ENCODE results near the gene CDC73. TPM values are rescaled to one million over a fixed set of nuclear protein-coding genes. Genes with fewer than 3 reads are reported as not detected.

CDC73 gene
- total RNA-seq, 4 donors from 2014 or later, result 45.4 to 66.9 (median 46.0) TPM

DNA sequence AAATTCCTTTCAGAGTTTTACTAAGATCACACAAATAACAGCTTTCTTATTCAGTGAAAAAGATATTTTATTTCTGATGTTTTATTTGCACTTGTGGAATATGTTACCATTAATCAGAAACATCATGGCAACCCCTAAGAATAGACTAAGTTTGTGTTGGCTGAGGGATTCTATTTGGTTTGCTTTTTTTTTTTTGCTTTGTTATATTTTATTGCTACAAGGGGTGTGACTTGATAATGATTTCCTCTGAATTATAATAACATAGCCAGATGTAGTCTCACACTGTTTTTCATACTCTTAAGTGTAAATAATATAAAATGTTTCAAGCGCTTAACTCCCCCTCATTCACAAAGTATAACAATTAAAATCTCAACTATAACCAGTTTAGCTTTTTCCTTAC, 36.6 kb upstream of the CDC73 start:
- peaks cover 16 to 56% (median 40%) of the 10 kb centered on the region in 4 donors for H3K36me3 ChIP-seq
- H3K27ac ChIP-seq (replicated peaks in 1 of 4), result no peak overlapping the region
- no peaks in the 10 kb centered on the region for H3K27me3 ChIP-seq
- intact Hi-C loops (cut with DNase I), result no loop called here
- H3K4me1 ChIP-seq, result no peaks in the 10 kb centered on the region
- H3K9me3 ChIP-seq, result no peaks in the 10 kb centered on the region
- WGBS, result 93% methylated on average over 1 of the region's 1 CpG
- H3K4me3 ChIP-seq, result no peak overlapping the region
- no peak for DNase-seq (ENCODE audit: extremely low spot score)
- no peak for TF ChIP-seq POLR2AphosphoS5 (IDR thresholded peaks at IDR 0.05)
- TF ChIP-seq, protein P1, sequence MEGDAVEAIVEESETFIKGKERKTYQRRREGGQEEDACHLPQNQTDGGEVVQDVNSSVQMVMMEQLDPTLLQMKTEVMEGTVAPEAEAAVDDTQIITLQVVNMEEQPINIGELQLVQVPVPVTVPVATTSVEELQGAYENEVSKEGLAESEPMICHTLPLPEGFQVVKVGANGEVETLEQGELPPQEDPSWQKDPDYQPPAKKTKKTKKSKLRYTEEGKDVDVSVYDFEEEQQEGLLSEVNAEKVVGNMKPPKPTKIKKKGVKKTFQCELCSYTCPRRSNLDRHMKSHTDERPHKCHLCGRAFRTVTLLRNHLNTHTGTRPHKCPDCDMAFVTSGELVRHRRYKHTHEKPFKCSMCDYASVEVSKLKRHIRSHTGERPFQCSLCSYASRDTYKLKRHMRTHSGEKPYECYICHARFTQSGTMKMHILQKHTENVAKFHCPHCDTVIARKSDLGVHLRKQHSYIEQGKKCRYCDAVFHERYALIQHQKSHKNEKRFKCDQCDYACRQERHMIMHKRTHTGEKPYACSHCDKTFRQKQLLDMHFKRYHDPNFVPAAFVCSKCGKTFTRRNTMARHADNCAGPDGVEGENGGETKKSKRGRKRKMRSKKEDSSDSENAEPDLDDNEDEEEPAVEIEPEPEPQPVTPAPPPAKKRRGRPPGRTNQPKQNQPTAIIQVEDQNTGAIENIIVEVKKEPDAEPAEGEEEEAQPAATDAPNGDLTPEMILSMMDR (IDR thresholded peaks at IDR 0.05), result no peak

DNA sequence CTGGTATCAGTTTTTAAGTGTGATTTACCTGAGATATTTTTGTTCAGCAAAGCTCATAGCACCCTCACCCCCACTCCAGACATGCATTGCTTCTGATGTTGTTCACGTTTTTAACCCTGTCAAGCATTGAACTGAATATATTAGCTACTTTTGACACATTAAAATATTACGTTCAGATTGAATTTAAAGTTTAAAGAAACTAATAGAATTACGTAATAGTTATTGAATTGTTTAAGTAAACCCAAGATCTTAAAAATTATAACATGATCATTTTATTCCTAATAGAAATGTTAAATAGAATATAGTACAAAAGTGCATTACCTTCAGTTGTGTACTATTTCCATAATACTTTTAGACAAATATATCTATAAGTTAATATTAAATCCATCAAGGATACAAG, 35.5 kb upstream of the CDC73 start:
- 90% methylated on average over 3 of the region's 3 CpGs for WGBS
- intact Hi-C loops (cut with DNase I), result no loop called here
- Histone ChIP-seq H3K4me3 (no peak overlapping the region), H3K27me3 (no peaks in the 10 kb centered on the region), H3K27ac (replicated peaks in 1 of 4) (no peak overlapping the region), H3K9me3 (no peaks in the 10 kb centered on the region), H3K4me1 (no peaks in the 10 kb centered on the region), H3K36me3 (peaks cover 16 to 58% (median 38%) of the 10 kb centered on the region in 4 donors)
- no peak for DNase-seq (ENCODE audit: extremely low spot score)
- TF ChIP-seq POLR2A (IDR thresholded peaks at IDR 0.05; ENCODE audit: low read depth) (no peak), EP300 (IDR thresholded peaks at IDR 0.05) (no peak), POLR2AphosphoS5 (IDR thresholded peaks at IDR 0.05) (no peak)
- TF ChIP-seq, protein P1 (IDR thresholded peaks at IDR 0.05), result no peak

DNA sequence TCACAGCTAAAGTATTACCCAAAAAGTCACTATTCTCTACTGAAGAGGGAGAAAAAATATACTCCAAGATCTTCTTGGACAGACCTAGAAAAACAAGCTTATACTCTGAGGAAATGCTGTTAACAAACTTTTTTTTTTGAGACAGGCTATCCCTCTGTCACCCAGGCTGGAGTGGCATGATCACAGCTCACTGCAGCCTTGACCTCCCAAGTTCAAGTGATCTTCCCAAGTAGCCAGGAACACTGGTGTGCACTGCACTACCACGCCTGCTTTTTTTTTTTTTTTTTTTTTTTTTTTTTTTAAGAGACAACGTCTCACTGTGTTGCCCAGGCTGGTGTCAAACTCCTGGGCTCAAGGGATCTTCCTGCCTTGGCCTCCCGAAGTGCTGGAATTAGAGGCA, 33.9 kb upstream of the CDC73 start:
- no peaks in the 10 kb centered on the region for H3K9me3 ChIP-seq
- TF ChIP-seq POLR2AphosphoS5 (IDR thresholded peaks at IDR 0.05) (no peak), POLR2A (IDR thresholded peaks at IDR 0.05; ENCODE audit: low read depth) (no peak), EP300 (IDR thresholded peaks at IDR 0.05) (no peak)
- TF ChIP-seq, protein P1 (IDR thresholded peaks at IDR 0.05), result no peak
- peaks cover 9 to 54% (median 27%) of the 10 kb centered on the region in 4 donors for H3K36me3 ChIP-seq
- no peaks in the 10 kb centered on the region for H3K4me1 ChIP-seq
- WGBS, result 61% methylated on average over 3 of the region's 3 CpGs
- DNase-seq (ENCODE audit: extremely low spot score), result no peak
- no peak overlapping the region for H3K4me3 ChIP-seq
- no peak overlapping the region for H3K27ac ChIP-seq (replicated peaks in 1 of 4)
- intact Hi-C loops (cut with DNase I), result no loop called here
- no peaks in the 10 kb centered on the region for H3K27me3 ChIP-seq

DNA sequence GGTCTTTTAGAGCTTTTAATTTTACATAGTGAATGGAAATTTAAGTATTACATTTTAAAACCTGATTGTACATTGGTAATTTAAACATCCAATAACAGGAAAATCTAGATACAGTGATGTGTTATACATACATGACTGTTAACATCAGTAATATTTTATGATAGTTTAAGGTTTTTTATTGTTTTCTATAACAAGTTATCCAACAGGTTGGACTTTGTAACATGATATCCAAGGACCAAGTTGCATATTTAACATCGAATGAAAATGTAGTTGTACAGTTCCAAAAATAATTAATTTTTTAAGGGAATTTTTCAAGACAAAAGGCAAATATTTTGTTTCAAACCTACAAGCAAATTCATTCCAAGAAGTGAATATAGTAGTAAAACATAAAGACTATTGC, 31.0 kb upstream of the CDC73 start:
- H3K4me1 ChIP-seq, result no peaks in the 10 kb centered on the region
- no peaks in the 10 kb centered on the region for H3K9me3 ChIP-seq
- 75% methylated on average over 1 of the region's 1 CpG for WGBS
- no peak overlapping the region for H3K27ac ChIP-seq (replicated peaks in 1 of 4)
- no peak for TF ChIP-seq POLR2A (IDR thresholded peaks at IDR 0.05; ENCODE audit: low read depth)
- TF ChIP-seq, protein P1 (IDR thresholded peaks at IDR 0.05), result no peak
- TF ChIP-seq EP300 (IDR thresholded peaks at IDR 0.05), result no peak
- no peak for TF ChIP-seq POLR2AphosphoS5 (IDR thresholded peaks at IDR 0.05)
- no peak overlapping the region for H3K4me3 ChIP-seq
- no peaks in the 10 kb centered on the region for H3K27me3 ChIP-seq
- peaks cover 4 to 49% (median 29%) of the 10 kb centered on the region in 4 donors for H3K36me3 ChIP-seq
- intact Hi-C loops (cut with DNase I), result no loop called here
- no peak for DNase-seq (ENCODE audit: extremely low spot score)

DNA sequence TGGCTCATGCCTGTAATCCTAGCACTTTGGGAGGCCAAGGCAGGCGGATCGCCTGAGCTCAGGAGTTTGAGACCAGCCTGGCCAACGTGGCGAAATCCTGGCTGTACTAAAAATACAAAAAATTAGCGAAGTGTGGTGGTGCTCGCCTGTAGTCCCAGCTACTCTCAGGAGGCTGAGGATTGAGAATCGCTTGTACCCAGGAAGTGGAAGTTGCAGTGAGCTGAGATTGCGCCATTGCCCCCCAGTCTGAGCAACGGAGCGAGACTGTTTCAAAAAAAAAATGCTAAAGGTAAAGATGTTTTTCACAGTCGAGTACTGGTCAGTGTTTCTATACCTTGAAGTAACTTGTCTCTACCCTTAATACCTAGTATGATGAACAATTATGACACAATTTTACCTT, 27.7 kb upstream of the CDC73 start:
- no peak for TF ChIP-seq POLR2AphosphoS5 (IDR thresholded peaks at IDR 0.05)

More for the DNA sequence above, 27.7 kb upstream of the CDC73 start:
- DNase-seq (ENCODE audit: extremely low spot score), result no peak
- no peaks in the 10 kb centered on the region for H3K27me3 ChIP-seq
- H3K36me3 ChIP-seq, result peaks cover 5 to 74% (median 53%) of the 10 kb centered on the region in 4 donors
- no peaks in the 10 kb centered on the region for H3K9me3 ChIP-seq
- intact Hi-C loops (cut with DNase I), result no loop called here
- no peak overlapping the region for H3K27ac ChIP-seq (replicated peaks in 1 of 4)
- H3K4me1 ChIP-seq, result no peaks in the 10 kb centered on the region
- no peak overlapping the region for H3K4me3 ChIP-seq
- WGBS, result 92% methylated on average over 11 of the region's 11 CpGs
